Muscle of back (tissue), 11 donors: ENCODE data around the gene TOB1. TPM values are rescaled to one million over a fixed set of nuclear protein-coding genes. Genes with fewer than 3 reads are reported as not detected.

ENCODE experiments used
- DNase-seq, 3 donors: peaks; one replicate each; pipeline versions ENCODE4 v3.0.0 to v3.0.0-alpha.2; 2013
- polyA plus RNA-seq, 10 donors: library from polyadenylated mRNA; unstranded; fragments of 120-200 nt; gene quantifications; one replicate each; pipeline ENCODE4 v1.2.1, GENCODE V29; 2013; ENCODE audit not compliant: insufficient read length in 10 of 10

The TOB1 gene
- polyA plus RNA-seq, 10 donors, result 42.7 to 80.0 (median 64.0) TPM

- DNase-seq, result no peak
Measured at GRCh38 chr17:50813583-50813982, 52.6 kb downstream of the TOB1 start.

Other genes starting within 250 kb of the TOB1 start
- gene ABCC3, start 231.5 kb downstream of the TOB1 start, polyA plus RNA-seq, result 1 to 10 TPM in 1 of 10 donors, under 1 TPM in 9; 0.12 to 1.7 (median 0.67) TPM
- 10 to 100 TPM; 32.0 to 49.2 (median 44.0) TPM for gene ANKRD40, start 158.4 kb downstream of the TOB1 start, polyA plus RNA-seq
- gene LUC7L3, start 146.8 kb downstream of the TOB1 start, polyA plus RNA-seq, result 100 to 1,000 TPM; 189 to 453 (median 294) TPM
- gene ANKRD40CL, start 98.8 kb downstream of the TOB1 start, polyA plus RNA-seq, result under 1 TPM in 5 of 10 donors, not detected in 5; 0.18 to 0.36 (median 0.25) TPM
- 1 to 10 TPM in 8 of 10 donors, under 1 TPM in 2; 0.70 to 2.8 (median 1.7) TPM for gene WFIKKN2, start 30.8 kb downstream of the TOB1 start, polyA plus RNA-seq